H1 (cell line): ENCODE data around the gene POLN. TPM values are rescaled to one million over a fixed set of nuclear protein-coding genes. Genes with fewer than 3 reads are reported as not detected.

Source experiments
- CTCF ChIA-PET: fragments of 300-600 bp; sonication (Branson Sonifier 250); formaldehyde crosslinking; loops from one replicate; lab custom pipeline; 2021; ENCODE audit not compliant: partially characterized antibody; lab: Charles Lee
- POLR2A ChIA-PET: fragments of 300-600 bp; sonication (Branson Sonifier 250); formaldehyde crosslinking; loops from one replicate; lab custom pipeline; 2021; ENCODE audit warnings: inconsistent platforms; ENCODE audit not compliant: partially characterized antibody; lab: Charles Lee
- DNase-seq, 2 experiments: peaks; one replicate each; pipeline versions ENCODE4 v3.0.0 to v3.0.0-alpha.2; 2010 to 2022; ENCODE audit warnings: low spot score in 2 of 2, low read depth in 1 of 2, mixed read lengths in 1 of 2
- FAIRE-seq: peaks from 2 replicates; lab custom pipeline; 2011; peaks lifted over from hg19 to GRCh38; lab: Jason Lieb, UNC
- H2AFZ ChIP-seq: 2 replicates; pipeline ENCODE4 v1.8.1; 2012; ENCODE audit warnings: low read length, inconsistent platforms
- H2AK5ac ChIP-seq: 2 replicates; pipeline ENCODE4 v1.6.1; 2013; ENCODE audit warnings: low read depth, low read length
- H2BK120ac ChIP-seq: replicated peaks from 2 replicates; pipeline ENCODE3; 2013; ENCODE audit warnings: low read depth, low read length, inconsistent platforms
- H2BK12ac ChIP-seq: 2 replicates; pipeline ENCODE4 v1.6.1; 2013; ENCODE audit warnings: low read depth, low read length
- H2BK15ac ChIP-seq: 2 replicates; pipeline ENCODE4 v1.6.1; 2013; ENCODE audit warnings: low read length
- H2BK20ac ChIP-seq: 2 replicates; pipeline ENCODE4 v1.6.1; 2013; ENCODE audit warnings: low read length
- H2BK5ac ChIP-seq: 2 replicates; pipeline ENCODE4 v1.6.1; 2013; ENCODE audit warnings: low read depth, low read length
- H3K14ac ChIP-seq: 2 replicates; pipeline ENCODE4 v1.6.1; 2013; ENCODE audit warnings: inconsistent platforms; ENCODE audit not compliant: insufficient read length
- H3K18ac ChIP-seq: 2 replicates; pipeline ENCODE4 v1.6.1; 2013; ENCODE audit warnings: low read length; ENCODE audit errors: extremely low read depth
- H3K23ac ChIP-seq: 2 replicates; pipeline ENCODE4 v1.6.1; 2013; ENCODE audit warnings: inconsistent platforms; ENCODE audit not compliant: insufficient read length
- H3K23me2 ChIP-seq: 2 replicates; pipeline ENCODE4 v1.6.1; 2013; ENCODE audit warnings: low read depth, low read length
- H3K27ac ChIP-seq: 2 replicates; pipeline ENCODE4 v1.6.1; 2011; ENCODE audit warnings: low read depth, low read length, inconsistent platforms
- H3K27me3 ChIP-seq, 4 experiments: replicated peaks in 1 of 4; 1 replicate in 1 of 4; 2 replicates in 3 of 4; pipeline versions ENCODE4 v1.6.1 to v1.8.1; 2011 to 2013; ENCODE audit warnings: low read length in 3 of 4, mild to moderate bottlenecking in 3 of 4, inconsistent platforms in 2 of 4, mixed read lengths in 2 of 4, moderate library complexity in 1 of 4; ENCODE audit not compliant: control insufficient read depth in 3 of 4, insufficient read depth in 3 of 4; ENCODE audit errors: extremely low read depth in 1 of 4
- H3K36me3 ChIP-seq, 4 experiments: 2 replicates each; pipeline versions ENCODE4 v1.6.1 to v1.8.1; 2011 to 2013; ENCODE audit warnings: mild to moderate bottlenecking in 4 of 4, low read length in 3 of 4, moderate library complexity in 2 of 4, control low read depth in 1 of 4, inconsistent platforms in 1 of 4; ENCODE audit not compliant: insufficient read depth in 4 of 4, control insufficient read depth in 2 of 4
- H3K4ac ChIP-seq: replicated peaks from 2 replicates; pipeline ENCODE3; 2013; ENCODE audit warnings: low read length, low read depth, mixed read lengths, inconsistent platforms; ENCODE audit not compliant: insufficient read length
- H3K4me1 ChIP-seq, 4 experiments: replicated peaks in 1 of 4; 1 replicate in 1 of 4; 2 replicates in 3 of 4; pipeline versions ENCODE4 v1.6.1 to v1.8.1; 2011 to 2013; ENCODE audit warnings: low read length in 3 of 4, inconsistent platforms in 2 of 4, mixed read lengths in 1 of 4; ENCODE audit not compliant: insufficient read depth in 4 of 4, control insufficient read depth in 3 of 4
- H3K4me2 ChIP-seq, 2 experiments: 2 replicates each; pipeline versions ENCODE4 v1.6.1 to v1.8.1; 2011 to 2013; ENCODE audit warnings: low read depth in 2 of 2, low read length in 2 of 2, control low read depth in 1 of 2, inconsistent platforms in 1 of 2, mild to moderate bottlenecking in 1 of 2; ENCODE audit not compliant: insufficient read depth in 1 of 2
- H3K4me3 ChIP-seq, 4 experiments: fragments of 200-600, 300-600 bp in 1 of 4; sonication (generic), shearing (Covaris generic), sonication (Bioruptor Twin) in 1 of 4; 2 replicates each; pipeline versions ENCODE4 v1.5.1 to v1.8.1; 2011 to 2016; ENCODE audit warnings: low read length in 4 of 4, low read depth in 3 of 4, control low read depth in 2 of 4, inconsistent platforms in 2 of 4, mild to moderate bottlenecking in 2 of 4, mixed read lengths in 1 of 4, moderate library complexity in 1 of 4; ENCODE audit not compliant: insufficient read depth in 2 of 4; ENCODE audit errors: extremely low read depth in 1 of 4
- H3K56ac ChIP-seq: replicated peaks from 2 replicates; pipeline ENCODE3; 2013; ENCODE audit warnings: low read depth, mild to moderate bottlenecking, mixed read lengths, low read length, inconsistent platforms; ENCODE audit not compliant: insufficient read length
- H3K79me1 ChIP-seq: 2 replicates; pipeline ENCODE4 v1.6.1; 2013; ENCODE audit warnings: low read depth, low read length, control low read depth
- H3K79me2 ChIP-seq, 2 experiments: 2 replicates each; pipeline versions ENCODE4 v1.6.1 to v1.8.1; 2012 to 2013; ENCODE audit warnings: low read length in 2 of 2, mild to moderate bottlenecking in 2 of 2, inconsistent platforms in 1 of 2; ENCODE audit not compliant: insufficient read depth in 2 of 2, control insufficient read depth in 1 of 2
- H3K9ac ChIP-seq, 4 experiments: replicated peaks in 1 of 4; 1 replicate in 1 of 4; 2 replicates in 3 of 4; pipeline versions ENCODE4 v1.6.1 to v1.8.1; 2011 to 2013; ENCODE audit warnings: low read depth in 3 of 4, low read length in 3 of 4, control low read depth in 2 of 4, mild to moderate bottlenecking in 2 of 4, moderate library complexity in 2 of 4, inconsistent platforms in 1 of 4; ENCODE audit errors: extremely low read depth in 1 of 4
- H3K9me3 ChIP-seq, 2 experiments: 2 replicates each; pipeline versions ENCODE4 v1.6.1 to v1.8.1; 2012 to 2013; ENCODE audit warnings: mild to moderate bottlenecking in 2 of 2, moderate library complexity in 2 of 2, control low read depth in 1 of 2, inconsistent platforms in 1 of 2, low read depth in 1 of 2, low read length in 1 of 2, mixed read lengths in 1 of 2; ENCODE audit not compliant: insufficient read depth in 2 of 2
- H4K20me1 ChIP-seq, 2 experiments: replicated peaks in 1 of 2; 2 replicates each; pipeline versions ENCODE3 to v1.8.1; 2011 to 2013; ENCODE audit warnings: inconsistent platforms in 2 of 2, low read length in 2 of 2, mild to moderate bottlenecking in 1 of 2; ENCODE audit not compliant: insufficient read depth in 2 of 2, control insufficient read depth in 1 of 2
- H4K5ac ChIP-seq: 2 replicates; pipeline ENCODE4 v1.6.1; 2013; ENCODE audit warnings: low read length, low read depth, mixed read lengths, inconsistent platforms; ENCODE audit not compliant: insufficient read length
- H4K8ac ChIP-seq: 2 replicates; pipeline ENCODE4 v1.8.0; 2013; ENCODE audit warnings: mild to moderate bottlenecking, moderate library complexity, low read length, inconsistent platforms; ENCODE audit not compliant: insufficient read depth; ENCODE audit errors: extremely low read depth
- H4K91ac ChIP-seq: replicated peaks from 2 replicates; pipeline ENCODE3; 2013; ENCODE audit warnings: low read length, mixed read lengths, inconsistent platforms; ENCODE audit not compliant: insufficient read length
- ASH2L ChIP-seq: fragments of 200-600, 300-600 bp; sonication (generic); IDR thresholded peaks from one replicate; pipeline ENCODE4 v1.7.1; 2017; ENCODE audit warnings: low read length
- EP300 ChIP-seq, 2 experiments: IDR thresholded peaks; 1 replicate in 1 of 2; 2 replicates in 1 of 2; pipeline ENCODE4 v1.6.1; 2011 to 2012; ENCODE audit warnings: low read depth in 2 of 2, low read length in 2 of 2, mild to moderate bottlenecking in 2 of 2, borderline replicate concordance in 1 of 2, inconsistent platforms in 1 of 2, moderate library complexity in 1 of 2
- MAFK ChIP-seq: IDR thresholded peaks from 2 replicates; pipeline ENCODE4 v1.6.1; 2012; ENCODE audit warnings: low read depth, mild to moderate bottlenecking, improper control_type of control experiment, low read length
- NRF1 ChIP-seq: IDR thresholded peaks from 2 replicates; pipeline ENCODE4 v1.6.1; 2011; ENCODE audit warnings: mild to moderate bottlenecking, low read depth, low read length, improper control_type of control experiment
- PHF8 ChIP-seq: fragments of 200-600 bp; sonication (generic); conservative IDR thresholded peaks from 2 replicates; pipeline ENCODE4 v1.7.1; 2012; ENCODE audit warnings: low read depth, mild to moderate bottlenecking, inconsistent platforms, low read length, moderate library complexity
- POU5F1 ChIP-seq: IDR thresholded peaks from 2 replicates; pipeline ENCODE4 v1.6.1; 2011; ENCODE audit warnings: low read depth, mild to moderate bottlenecking, low read length, moderate library complexity
- SIRT6 ChIP-seq: IDR thresholded peaks from one replicate; pipeline ENCODE4 v1.7.1; 2012; ENCODE audit warnings: low read length, inconsistent platforms
- TAF7 ChIP-seq: optimal IDR thresholded peaks from 2 replicates; pipeline ENCODE3; 2011; ENCODE audit warnings: low read depth, mild to moderate bottlenecking, inconsistent platforms, low read length, moderate library complexity, borderline replicate concordance
- TBP ChIP-seq: IDR thresholded peaks from 2 replicates; pipeline ENCODE4 v1.6.1; 2011; ENCODE audit warnings: low read depth, low read length, improper control_type of control experiment
- TCF12 ChIP-seq: IDR thresholded peaks from 2 replicates; pipeline ENCODE4 v1.6.1; 2011; ENCODE audit warnings: low read depth, mild to moderate bottlenecking, low read length
- WGBS, 2 experiments: shearing (Covaris generic) in 1 of 2; methylation state at CpG; one replicate each; pipeline versions ENCODE4 v1.1.6 to v1.1.7; 2013 to 2015; ENCODE audit warnings: low lambda C conversion rate in 2 of 2, mixed read lengths in 2 of 2, inconsistent platforms in 1 of 2, low coverage in 1 of 2, missing lambda C conversion rate in 1 of 2; ENCODE audit not compliant: insufficient replicate concordance in 2 of 2, insufficient coverage in 1 of 2, insufficient read length in 1 of 2; ENCODE audit errors: extremely low coverage in 1 of 2, missing lambda C conversion rate in 1 of 2; 5-methylcytosine and 5-hydroxymethylcytosine counted together
- polyA plus RNA-seq, 7 experiments: library from polyadenylated mRNA; depleted of rRNA in 3 of 7; stranded (reverse) in 5 of 7; unstranded in 2 of 7; fragments of >200 nt in 5 of 7; fragments of 200-250 nt in 2 of 7; gene quantifications; 1 replicate in 5 of 7; 2 replicates in 1 of 7; 4 replicates in 1 of 7; pipeline versions ENCODE4 v1.2.1 to v1.2.3, GENCODE V29; 2011 to 2013; ENCODE audit warnings: missing spikeins in 2 of 7, mixed read lengths in 2 of 7
- total RNA-seq: library from RNA; stranded (reverse); fragmentation: NEBNext Ultra II Directional; extraction: Animal tissue kit (Norgen Biotek cat#: 25700); gene quantifications from 2 replicates; pipeline ENCODE4 v1.2.1, GENCODE V29; 2021
- TF ChIP-seq, protein P1 (sequence below): IDR thresholded peaks from 2 replicates; pipeline ENCODE4 v1.6.1; 2012; ENCODE audit warnings: inconsistent platforms

POLN gene
- total and polyA plus RNA-seq, 2 of the 8 experiments (the other 6 are each of a cell fraction or from before 2014, with no cell fraction given), result 0.98 to 1.5 TPM

GRCh38 chr4:2245057-2245786 is 3.3 kb upstream of the POLN start:
- FAIRE-seq, result no peak
- H4K91ac ChIP-seq, result no peak overlapping the region
- ChIA-PET CTCF (interaction anchor here (2.5 kb wide), 1 partner anchor 25 kb away, joined by 7 read pairs; no protein-coding TSS in a partner anchor), POLR2A (interaction anchor here (1.0 to 1.3 kb wide), 2 partner anchors 15 to 177 kb away, joined by 3 read pairs; no protein-coding TSS in a partner anchor)
- no peaks in the 10 kb centered on the region; a peak in 1 of 4 replicates for H3K9me3 ChIP-seq
- H3K4me2 ChIP-seq, result no peak overlapping the region
- no peak overlapping the region for H2BK5ac ChIP-seq
- no peaks in the 10 kb centered on the region for H3K4me1 ChIP-seq
- H3K9ac ChIP-seq, result no peak overlapping the region
- H4K5ac ChIP-seq, result no peak overlapping the region
- no peak overlapping the region for H4K8ac ChIP-seq
- no peaks in the 10 kb centered on the region; the same call in 1 of the 2 replicates for H3K79me1 ChIP-seq
- DNase-seq, result no peak
- H2AFZ ChIP-seq, result no peak overlapping the region
- H3K14ac ChIP-seq, result no peak overlapping the region
- no peak overlapping the region for H3K56ac ChIP-seq
- no peak overlapping the region for H3K23ac ChIP-seq
- no peak overlapping the region for H2BK120ac ChIP-seq
- peaks cover 0 to 4% of the 10 kb centered on the region in 2 experiments for H4K20me1 ChIP-seq
- H3K79me2 ChIP-seq, result peaks cover 0 to 13% of the 10 kb centered on the region in 2 experiments; a peak in 3 of 4 replicates
- peaks cover 0 to 3% (median under 1%) of the 10 kb centered on the region in 4 experiments; a peak in 2 of 8 replicates for H3K36me3 ChIP-seq
- H2BK12ac ChIP-seq, result no peak overlapping the region
- H3K23me2 ChIP-seq, result no peaks in the 10 kb centered on the region
- H3K27me3 ChIP-seq, result no peaks in the 10 kb centered on the region
- no peak overlapping the region for H2BK20ac ChIP-seq
- WGBS, 2 experiments, result 89% methylated on average over 7 of the region's 7 CpGs; no CpG with 5 or more reads in 1 of the 2 experiments
- H3K4ac ChIP-seq, result no peak overlapping the region
- no peak overlapping the region for H3K18ac ChIP-seq
- no peak overlapping the region for H3K27ac ChIP-seq
- H3K4me3 ChIP-seq, result no peak overlapping the region
- 0 out of 2 replicates have a peak overlapping the region, but pooled peaks have one; percentile 46 for H2BK15ac ChIP-seq
- H2AK5ac ChIP-seq, result no peak overlapping the region
- TF ChIP-seq POU5F1 (no peak), TAF7 (no peak), TBP (no peak), EP300 (IDR thresholded peaks at IDR 0.05; ENCODE audit: borderline replicate concordance in 1 of 2, low read depth in 2 of 2, low read length in 2 of 2) (no peak), ASH2L (no peak), TCF12 (no peak), PHF8 (no peak), MAFK (no peak), NRF1 (no peak), SIRT6 (no peak)
- TF ChIP-seq, protein P1, sequence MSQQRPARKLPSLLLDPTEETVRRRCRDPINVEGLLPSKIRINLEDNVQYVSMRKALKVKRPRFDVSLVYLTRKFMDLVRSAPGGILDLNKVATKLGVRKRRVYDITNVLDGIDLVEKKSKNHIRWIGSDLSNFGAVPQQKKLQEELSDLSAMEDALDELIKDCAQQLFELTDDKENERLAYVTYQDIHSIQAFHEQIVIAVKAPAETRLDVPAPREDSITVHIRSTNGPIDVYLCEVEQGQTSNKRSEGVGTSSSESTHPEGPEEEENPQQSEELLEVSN, result no peak
